OCI-LY3 (cell line): ENCODE results near the gene PRDX5.

ENCODE experiments used
- H2AFZ ChIP-seq: fragments of 200-600, 300-600 bp; shearing (Covaris generic); 2 replicates; pipeline ENCODE4 v1.6.0; 2014; ENCODE audit warnings: antibody characterized with exemption, low read depth, low read length
- H3K27ac ChIP-seq: fragments of 200-600, 300-600 bp; sonication (generic); 2 replicates; pipeline ENCODE4 v1.5.1; 2014; ENCODE audit warnings: mild to moderate bottlenecking, low read length, moderate library complexity, mixed read lengths
- H3K27me3 ChIP-seq: fragments of 200-600, 300-600 bp; sonication (generic); 2 replicates; pipeline ENCODE4 v1.6.1; 2014; ENCODE audit warnings: low read depth, low read length, mixed read lengths
- H3K36me3 ChIP-seq: fragments of 200-600, 300-600 bp; sonication (generic); replicated peaks from 2 replicates; pipeline ENCODE3; 2014; ENCODE audit warnings: low read depth, low read length, mixed read lengths
- H3K4me1 ChIP-seq: fragments of 300-600, 200-600 bp; sonication (generic); 2 replicates; pipeline ENCODE4 v1.6.1; 2014; ENCODE audit warnings: low read length, mixed read lengths
- H3K4me2 ChIP-seq: fragments of 200-600, 300-600 bp; sonication (generic); 2 replicates; pipeline ENCODE4 v1.6.1; 2014; ENCODE audit warnings: low read length, mixed read lengths
- H3K4me3 ChIP-seq: fragments of 300-600, 200-600 bp; sonication (generic); 2 replicates; pipeline ENCODE4 v1.5.1; 2014; ENCODE audit warnings: antibody characterized with exemption, mild to moderate bottlenecking, low read length, moderate library complexity
- H3K79me2 ChIP-seq: fragments of 300-600, 200-600 bp; shearing (Covaris generic); 2 replicates; pipeline ENCODE4 v1.6.1; 2014; ENCODE audit warnings: mild to moderate bottlenecking, low read length, mixed read lengths
- H3K9ac ChIP-seq: fragments of 300-600, 200-600 bp; shearing (Covaris generic); 2 replicates; pipeline ENCODE4 v1.6.0; 2014; ENCODE audit warnings: mild to moderate bottlenecking, low read length, moderate library complexity
- H3K9me3 ChIP-seq: fragments of 200-600, 300-600 bp; shearing (Covaris generic); 2 replicates; pipeline ENCODE4 v1.6.1; 2014; ENCODE audit warnings: low read length, mixed read lengths; ENCODE audit not compliant: insufficient read depth
- H4K20me1 ChIP-seq: fragments of 200-600, 300-600 bp; sonication (generic); 2 replicates; pipeline ENCODE4 v1.6.1; 2016; ENCODE audit warnings: low read length, mixed read lengths; ENCODE audit not compliant: insufficient read depth
- EZH2phosphoT487 ChIP-seq: fragments of 200-600 bp; shearing (Covaris generic); IDR thresholded peaks from 2 replicates; pipeline ENCODE4 v1.6.1; 2018; ENCODE audit warnings: antibody characterized with exemption, mixed run types, low read depth
- TF ChIP-seq, protein P1 (sequence below): fragments of 200-600, 300-600 bp; sonication (generic); IDR thresholded peaks from 2 replicates; pipeline ENCODE4 v1.5.1; 2014; ENCODE audit warnings: antibody characterized with exemption, low read length, low read depth

PRDX5 gene

DNA sequence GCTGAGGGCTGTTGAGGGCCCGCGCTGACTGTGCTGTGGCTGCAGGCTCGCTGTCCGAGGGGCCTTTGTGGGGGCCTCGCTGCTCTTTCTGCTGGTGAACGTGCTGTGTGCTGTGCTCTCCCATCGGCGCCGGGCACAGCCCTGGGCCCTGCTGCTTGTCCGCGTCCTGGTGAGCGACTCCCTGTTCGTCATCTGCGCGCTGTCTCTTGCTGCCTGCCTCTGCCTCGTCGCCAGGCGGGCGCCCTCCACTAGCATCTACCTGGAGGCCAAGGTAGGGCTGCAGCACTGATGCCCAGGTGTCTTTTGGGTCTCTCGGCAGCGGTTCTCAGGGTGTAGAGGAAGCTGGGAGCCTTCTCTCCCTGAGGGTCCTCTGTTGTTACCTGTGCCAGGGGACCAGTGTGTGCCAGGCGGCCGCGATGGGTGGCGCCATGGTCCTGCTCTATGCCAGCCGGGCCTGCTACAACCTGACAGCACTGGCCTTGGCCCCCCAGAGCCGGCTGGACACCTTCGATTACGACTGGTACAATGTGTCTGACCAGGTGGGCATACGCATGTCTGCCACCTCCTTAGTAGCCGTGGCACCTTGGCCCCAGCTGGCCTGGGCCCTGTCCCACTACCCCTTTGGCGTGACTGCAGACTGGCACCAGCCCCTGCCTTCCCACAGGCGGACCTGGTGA, 30.1 kb upstream of the PRDX5 start:
- no peak overlapping the region for H3K9ac ChIP-seq
- H3K4me3 ChIP-seq: no peak overlapping the region

DNA sequence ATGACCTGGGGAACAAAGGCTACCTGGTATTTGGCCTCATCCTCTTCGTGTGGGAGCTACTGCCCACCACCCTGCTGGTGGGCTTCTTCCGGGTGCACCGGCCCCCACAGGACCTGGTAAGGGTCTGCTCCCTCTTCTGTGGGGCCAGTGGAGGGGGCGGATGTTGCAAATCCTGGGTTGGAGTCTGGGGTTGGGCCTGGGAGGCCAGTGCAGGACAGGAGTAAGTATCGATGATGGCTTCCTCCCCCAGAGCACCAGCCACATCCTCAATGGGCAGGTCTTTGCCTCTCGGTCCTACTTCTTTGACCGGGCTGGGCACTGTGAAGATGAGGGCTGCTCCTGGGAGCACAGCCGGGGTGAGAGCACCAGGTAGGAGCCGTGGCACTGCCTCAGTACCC, 29.6 kb upstream of the PRDX5 start:
- Histone ChIP-seq H3K27me3 (no peaks in the 10 kb centered on the region), H3K4me2 (no peak overlapping the region), H3K27ac (no peak overlapping the region), H3K79me2 (peaks cover 6% of the 10 kb centered on the region; the same call in 1 of the 2 replicates), H3K4me1 (peaks cover 12% of the 10 kb centered on the region), H3K36me3 (peaks cover under 1% of the 10 kb centered on the region), H3K9ac (no peak overlapping the region), H4K20me1 (no peaks in the 10 kb centered on the region), H3K4me3 (no peak overlapping the region), H2AFZ (no peak overlapping the region), H3K9me3 (no peaks in the 10 kb centered on the region)
- TF ChIP-seq, protein P1, sequence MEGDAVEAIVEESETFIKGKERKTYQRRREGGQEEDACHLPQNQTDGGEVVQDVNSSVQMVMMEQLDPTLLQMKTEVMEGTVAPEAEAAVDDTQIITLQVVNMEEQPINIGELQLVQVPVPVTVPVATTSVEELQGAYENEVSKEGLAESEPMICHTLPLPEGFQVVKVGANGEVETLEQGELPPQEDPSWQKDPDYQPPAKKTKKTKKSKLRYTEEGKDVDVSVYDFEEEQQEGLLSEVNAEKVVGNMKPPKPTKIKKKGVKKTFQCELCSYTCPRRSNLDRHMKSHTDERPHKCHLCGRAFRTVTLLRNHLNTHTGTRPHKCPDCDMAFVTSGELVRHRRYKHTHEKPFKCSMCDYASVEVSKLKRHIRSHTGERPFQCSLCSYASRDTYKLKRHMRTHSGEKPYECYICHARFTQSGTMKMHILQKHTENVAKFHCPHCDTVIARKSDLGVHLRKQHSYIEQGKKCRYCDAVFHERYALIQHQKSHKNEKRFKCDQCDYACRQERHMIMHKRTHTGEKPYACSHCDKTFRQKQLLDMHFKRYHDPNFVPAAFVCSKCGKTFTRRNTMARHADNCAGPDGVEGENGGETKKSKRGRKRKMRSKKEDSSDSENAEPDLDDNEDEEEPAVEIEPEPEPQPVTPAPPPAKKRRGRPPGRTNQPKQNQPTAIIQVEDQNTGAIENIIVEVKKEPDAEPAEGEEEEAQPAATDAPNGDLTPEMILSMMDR: no peak
- no peak for TF ChIP-seq EZH2phosphoT487

More for the DNA sequence above, 30.1 kb upstream of the PRDX5 start:
- peaks cover 12% of the 10 kb centered on the region for H3K4me1 ChIP-seq
- no peaks in the 10 kb centered on the region for H4K20me1 ChIP-seq
- peaks cover 4% of the 10 kb centered on the region for H3K36me3 ChIP-seq
- no peak for TF ChIP-seq EZH2phosphoT487
- TF ChIP-seq, protein P1: no peak
- H3K27me3 ChIP-seq: no peaks in the 10 kb centered on the region
- H3K27ac ChIP-seq: no peak overlapping the region
- H2AFZ ChIP-seq: no peak overlapping the region
- H3K79me2 ChIP-seq: peaks cover 10% of the 10 kb centered on the region; the same call in 1 of the 2 replicates
- no peak overlapping the region for H3K4me2 ChIP-seq
- no peaks in the 10 kb centered on the region for H3K9me3 ChIP-seq

DNA sequence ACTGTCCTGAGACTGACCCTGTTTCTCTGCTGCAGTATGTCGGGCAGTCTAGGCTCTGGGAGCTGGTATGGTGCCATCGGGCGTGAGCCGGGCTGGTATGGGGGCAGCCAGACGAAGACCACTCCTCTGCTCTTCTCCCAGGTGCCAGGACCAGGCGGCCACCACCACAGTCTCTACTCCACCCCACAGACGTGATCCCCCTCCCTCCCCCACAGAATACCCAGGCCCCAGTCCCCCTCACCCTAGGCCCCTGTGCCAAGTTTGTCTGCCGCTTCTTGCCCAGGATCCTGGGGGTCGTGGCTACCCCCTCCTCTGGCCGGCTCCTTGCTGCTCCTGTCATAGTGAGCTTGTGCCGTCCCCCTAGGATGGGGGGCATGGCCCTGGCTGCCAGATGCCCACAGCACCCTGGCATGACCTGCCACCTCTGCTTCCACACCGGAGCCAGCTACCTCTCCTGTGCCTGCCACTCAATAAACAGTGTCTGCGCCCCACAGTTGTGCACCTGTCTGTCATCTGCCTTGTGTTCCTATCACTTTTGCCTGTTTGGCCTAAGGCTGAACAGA, 28.8 kb upstream of the PRDX5 start:
- Histone ChIP-seq H3K27me3 (no peaks in the 10 kb centered on the region), H2AFZ (no peak overlapping the region), H3K9me3 (no peaks in the 10 kb centered on the region), H3K36me3 (no peaks in the 10 kb centered on the region), H4K20me1 (no peaks in the 10 kb centered on the region), H3K9ac (no peak overlapping the region), H3K4me3 (no peak overlapping the region), H3K27ac (no peak overlapping the region), H3K79me2 (peaks cover under 1% of the 10 kb centered on the region; the same call in 1 of the 2 replicates), H3K4me1 (peaks cover 8% of the 10 kb centered on the region), H3K4me2 (no peak overlapping the region)
- no peak for TF ChIP-seq EZH2phosphoT487
- TF ChIP-seq, protein P1: no peak

DNA sequence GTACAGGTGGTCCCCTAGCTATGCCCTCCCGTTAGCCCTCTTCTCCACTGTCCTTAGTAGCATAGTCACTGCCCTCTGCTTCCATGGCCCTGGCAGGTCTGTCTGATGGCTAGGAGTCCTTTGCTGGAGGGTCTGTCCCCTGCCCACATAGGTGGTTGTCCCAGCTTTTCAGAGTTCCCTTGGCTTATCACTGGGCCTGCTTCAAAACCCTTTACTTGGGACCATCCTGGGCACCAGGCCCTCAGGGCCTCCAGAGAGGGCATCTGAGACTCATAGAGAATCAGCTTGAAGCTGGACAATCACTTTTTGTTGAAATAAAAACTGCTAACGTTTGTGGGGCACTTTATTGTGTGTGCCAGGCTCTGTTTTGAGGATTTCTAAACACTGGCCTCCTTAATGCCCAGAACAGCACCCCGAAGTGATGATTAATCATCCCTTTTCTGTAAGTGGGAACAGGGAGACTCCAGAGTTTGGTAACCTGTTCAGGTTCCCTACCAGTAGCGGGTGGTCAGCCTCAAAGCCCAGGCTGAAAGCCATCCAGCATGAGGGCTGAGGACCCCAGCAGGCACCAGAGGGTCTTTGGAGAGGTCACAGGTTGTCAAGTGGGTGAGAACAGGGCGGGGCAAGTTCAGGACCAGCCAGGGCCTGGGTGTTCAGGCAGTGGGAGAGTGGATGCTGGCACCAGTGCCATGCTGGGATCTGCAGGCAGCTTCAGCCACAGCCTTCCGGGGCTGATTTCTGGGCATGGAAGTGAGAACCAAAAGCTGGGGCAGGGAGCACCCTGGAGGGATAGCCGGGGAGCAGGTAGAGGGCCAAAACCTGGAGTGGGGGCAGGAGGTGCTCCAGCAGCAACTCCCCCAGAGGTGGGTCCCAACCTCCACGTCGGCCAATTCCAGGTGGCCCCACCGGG, 27.3 kb upstream of the PRDX5 start:
- Histone ChIP-seq H3K4me3 (no peak overlapping the region), H3K79me2 (no peaks in the 10 kb centered on the region), H2AFZ (no peak overlapping the region), H3K4me1 (peaks cover 8% of the 10 kb centered on the region), H3K4me2 (no peak overlapping the region), H3K9ac (no peak overlapping the region), H3K27ac (no peak overlapping the region), H3K9me3 (no peaks in the 10 kb centered on the region), H3K27me3 (peaks cover 9% of the 10 kb centered on the region; the same call in 1 of the 2 replicates), H4K20me1 (no peaks in the 10 kb centered on the region), H3K36me3 (no peaks in the 10 kb centered on the region)
- no peak for TF ChIP-seq EZH2phosphoT487
- TF ChIP-seq, protein P1: no peak
